Activated T-cell treated with anti-CD3 and anti-CD28 coated beads, Interleukin-2, amount 50 U/mL, for 4 hours (primary cell): ENCODE data around the gene ADARB1. TPM values are rescaled to one million over a fixed set of nuclear protein-coding genes. Genes with fewer than 3 reads are reported as not detected.

Experiments
- ATAC-seq, 2 donors: fragments of 200-7000 bp; cut with Tn5 transposase; one replicate each; pipeline ENCODE4 v1.10.0; 2021
- DNase-seq: peaks from one replicate; pipeline ENCODE4 v3.0.0-alpha.2; 2020
- H3K27me3 Mint-ChIP-seq: one replicate; pipeline ENCODE4 v1.8.0; 2021; ENCODE audit warnings: low read depth, mixed read lengths
- H3K36me3 Mint-ChIP-seq: one replicate; pipeline ENCODE4 v1.8.0; 2022; ENCODE audit warnings: mixed read lengths; ENCODE audit not compliant: insufficient read depth
- H3K4me1 Mint-ChIP-seq: one replicate; pipeline ENCODE4 v1.8.0; 2021; ENCODE audit warnings: low read depth, mixed read lengths
- H3K4me3 Mint-ChIP-seq: one replicate; pipeline ENCODE4 v1.8.0; 2021; ENCODE audit warnings: mild to moderate bottlenecking, moderate library complexity, mixed read lengths
- H3K9me3 Mint-ChIP-seq: one replicate; pipeline ENCODE4 v1.8.0; 2021; ENCODE audit warnings: mixed read lengths
- total RNA-seq, 3 donors: library from RNA; stranded (reverse); gene quantifications; one replicate each; pipeline ENCODE4 v1.2.1, GENCODE V29; 2021

Gene ADARB1
- total RNA-seq, 3 donors from 2014 or later: 28.1 to 32.9 (median 30.9) TPM

DNA sequence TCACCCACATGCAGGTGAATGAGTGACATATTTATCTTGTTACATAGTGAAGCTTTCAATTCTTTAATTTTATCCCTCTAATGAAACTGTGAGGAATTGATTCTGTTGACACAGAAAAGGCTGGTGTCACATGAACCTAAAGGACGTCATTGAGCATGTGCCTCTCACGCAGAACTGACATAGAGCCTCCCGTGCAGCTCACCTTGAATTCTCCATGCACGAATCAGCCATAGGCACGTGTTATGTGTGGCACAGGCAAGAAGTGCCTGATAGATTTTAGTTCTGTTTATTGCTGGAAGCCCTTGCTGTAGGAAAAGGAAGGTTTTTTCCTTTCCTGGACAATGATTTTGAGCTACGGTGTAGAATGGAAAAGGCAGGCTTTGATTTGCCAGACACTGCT, 11.3 kb downstream of the ADARB1 start:
- Mint-ChIP-seq H3K4me3 (no peak overlapping the region), H3K4me1 (peaks cover 92% of the 10 kb centered on the region), H3K9me3 (no peaks in the 10 kb centered on the region), H3K27me3 (no peaks in the 10 kb centered on the region), H3K36me3 (peaks cover 12% of the 10 kb centered on the region)
- no peak for ATAC-seq
- no peak for DNase-seq

DNA sequence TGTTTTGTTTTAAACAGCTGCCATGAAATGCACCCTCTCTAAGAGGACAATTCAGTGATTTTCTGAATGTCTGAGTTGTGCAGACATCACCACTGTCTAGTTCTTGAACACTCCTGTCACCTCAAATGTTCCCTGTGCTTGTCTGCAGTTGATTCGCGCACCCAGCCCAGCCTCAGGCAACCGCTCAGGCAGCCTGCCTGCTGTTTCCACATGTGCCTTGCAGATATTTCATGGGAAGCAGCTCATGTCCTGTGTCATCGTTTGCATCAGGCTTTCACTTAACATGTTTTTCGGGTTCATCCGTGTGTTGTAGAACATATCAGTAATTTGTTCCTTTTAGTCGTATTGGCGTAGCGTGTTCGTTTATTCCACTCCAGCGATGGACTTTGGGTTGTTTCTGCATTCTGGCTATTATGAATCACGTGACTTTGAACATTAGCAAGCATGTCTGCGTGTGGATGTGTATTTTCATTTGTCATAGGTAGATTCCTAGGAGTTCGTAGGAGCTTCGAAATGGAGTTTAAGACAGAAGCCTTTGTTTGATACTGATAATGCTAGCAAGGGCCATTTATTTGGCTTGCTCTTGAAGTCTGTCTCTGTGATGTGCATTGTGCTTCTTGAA, 12.1 kb downstream of the ADARB1 start:
- Mint-ChIP-seq H3K9me3 (no peaks in the 10 kb centered on the region), H3K36me3 (peaks cover 5% of the 10 kb centered on the region), H3K27me3 (no peaks in the 10 kb centered on the region), H3K4me1 (peaks cover 91% of the 10 kb centered on the region), H3K4me3 (peak overlapping the region; percentile 68)
- ATAC-seq (no peak), DNase-seq (no peak)

DNA sequence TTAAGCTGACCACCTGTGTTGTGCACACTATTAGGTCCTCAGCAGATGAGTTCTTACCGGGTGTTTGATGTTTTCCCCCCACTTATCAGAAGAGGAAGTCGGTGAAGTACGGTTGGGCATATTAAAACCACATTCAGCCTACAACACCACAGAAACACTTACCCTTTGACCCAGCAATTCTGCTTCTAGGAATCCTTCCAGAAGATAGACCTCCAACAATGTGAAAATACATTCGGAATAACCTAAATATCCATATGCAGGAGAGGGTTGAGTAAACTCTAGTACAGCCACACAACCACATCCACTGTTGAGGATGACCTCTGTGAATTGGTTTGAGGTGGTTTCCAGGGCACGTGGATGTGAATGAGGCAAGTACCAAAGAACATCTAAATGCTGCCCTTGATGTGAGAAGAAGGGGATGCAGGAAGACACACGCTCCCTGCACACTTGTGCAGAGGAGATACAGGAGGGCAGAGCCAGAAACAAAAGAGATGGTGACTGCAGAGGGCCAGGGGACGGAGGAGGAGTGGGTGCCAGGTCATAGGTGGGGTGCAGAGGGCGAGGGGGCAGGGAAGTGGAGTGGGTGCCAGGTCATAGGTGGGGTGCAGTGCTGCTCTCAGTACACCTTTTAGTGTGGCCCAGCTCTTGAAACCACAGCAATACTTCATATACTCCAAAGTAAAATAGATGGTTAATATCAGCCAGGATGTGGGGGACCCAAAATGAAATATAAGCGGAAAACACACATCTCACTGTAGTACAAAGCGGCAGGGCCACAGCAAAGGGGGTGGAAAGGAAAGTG, 12.8 kb downstream of the ADARB1 start:
- Mint-ChIP-seq H3K27me3 (no peaks in the 10 kb centered on the region), H3K9me3 (no peaks in the 10 kb centered on the region), H3K4me3 (peak overlapping the region; percentile 68), H3K4me1 (peaks cover 89% of the 10 kb centered on the region), H3K36me3 (peaks cover 1% of the 10 kb centered on the region)
- ATAC-seq: peak; percentile 38 to 39
- DNase-seq: no peak

DNA sequence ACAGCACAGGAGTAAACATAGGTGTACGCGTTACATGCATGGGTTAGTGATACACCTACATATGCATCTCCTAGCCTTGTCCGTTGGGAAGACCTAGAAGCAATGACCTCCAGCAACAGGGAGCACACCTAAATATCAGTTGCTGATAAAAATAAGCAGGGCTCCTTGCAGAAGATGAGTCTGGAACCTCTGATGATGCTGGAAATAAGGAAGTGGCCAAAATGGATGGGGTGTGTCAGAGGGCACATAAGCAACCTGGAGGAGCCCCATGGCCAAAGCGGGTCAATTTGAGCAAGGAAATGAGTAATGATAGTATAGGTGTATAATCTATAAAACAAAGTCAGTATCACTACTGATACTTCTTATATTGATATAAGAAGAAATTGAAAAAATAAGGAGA, 13.7 kb downstream of the ADARB1 start:
- Mint-ChIP-seq H3K9me3 (no peaks in the 10 kb centered on the region), H3K4me1 (peaks cover 84% of the 10 kb centered on the region), H3K27me3 (no peaks in the 10 kb centered on the region), H3K36me3 (peaks cover 1% of the 10 kb centered on the region), H3K4me3 (no peak overlapping the region)
- ATAC-seq (no peak), DNase-seq (no peak)

DNA sequence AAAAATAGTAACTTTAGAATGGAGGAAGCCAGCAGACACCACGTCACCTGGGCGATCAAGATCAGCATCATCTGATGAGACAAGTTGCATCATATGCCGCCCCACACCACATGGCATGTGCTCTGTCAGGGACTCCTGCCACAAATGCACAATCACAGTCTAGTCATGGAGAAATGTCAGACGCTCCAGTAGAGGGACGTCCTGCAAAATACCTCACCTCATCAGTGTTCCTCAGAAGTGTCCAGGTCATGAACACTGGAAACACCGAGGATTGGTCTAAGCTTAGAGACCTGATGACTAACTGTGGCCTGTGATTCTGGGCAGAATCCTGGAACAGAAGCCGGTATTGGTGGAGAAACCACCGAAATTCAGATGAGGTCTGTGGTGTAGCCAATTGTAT, 14.3 kb downstream of the ADARB1 start:
- no peaks in the 10 kb centered on the region for H3K27me3 Mint-ChIP-seq
- H3K9me3 Mint-ChIP-seq: no peaks in the 10 kb centered on the region
- peaks cover 83% of the 10 kb centered on the region for H3K4me1 Mint-ChIP-seq
- DNase-seq: no peak
- H3K36me3 Mint-ChIP-seq: peaks cover 1% of the 10 kb centered on the region
- ATAC-seq: peak in 1 of 2 donors; percentile 26
- H3K4me3 Mint-ChIP-seq: no peak overlapping the region

DNA sequence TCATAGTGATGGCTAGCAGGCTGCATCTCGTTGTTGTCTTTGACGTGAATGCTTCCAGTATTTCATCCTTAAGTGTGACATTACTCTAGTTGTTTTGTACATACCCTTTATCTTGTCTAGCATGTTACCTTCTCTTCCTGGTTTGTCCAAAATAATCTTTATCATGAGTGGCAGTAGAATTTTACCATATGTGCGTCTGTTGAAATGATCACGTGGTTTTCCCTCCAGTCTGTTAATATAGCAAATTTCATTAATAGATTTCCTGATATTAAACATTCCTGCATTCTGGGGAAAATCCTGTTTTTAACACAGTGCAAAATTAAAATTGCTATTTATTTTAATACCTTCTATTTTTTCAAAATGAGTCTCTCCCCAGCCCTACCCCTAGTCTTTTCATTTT, 15.6 kb downstream of the ADARB1 start:
- Mint-ChIP-seq H3K27me3 (no peaks in the 10 kb centered on the region), H3K9me3 (no peaks in the 10 kb centered on the region), H3K4me1 (peaks cover 78% of the 10 kb centered on the region), H3K4me3 (no peak overlapping the region), H3K36me3 (peaks cover 1% of the 10 kb centered on the region)
- DNase-seq: no peak
- ATAC-seq: no peak

DNA sequence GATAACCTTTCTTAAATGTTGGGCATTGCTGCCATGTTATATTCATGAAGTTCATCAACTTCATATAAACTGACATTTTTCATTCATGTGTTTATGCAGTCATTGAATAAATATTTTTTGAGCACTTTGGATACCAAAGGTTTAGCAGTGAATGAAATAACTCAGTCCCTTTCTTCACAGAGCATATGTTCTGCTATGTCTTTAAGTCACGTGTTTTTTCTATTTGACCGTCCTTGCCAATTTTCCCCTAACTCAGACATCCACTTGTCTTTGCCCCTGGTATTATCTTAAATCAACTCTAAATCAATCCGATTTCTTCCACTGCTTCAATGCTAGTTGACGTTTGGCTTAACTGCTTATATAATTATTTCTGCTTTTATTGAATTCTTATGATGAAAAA, 16.6 kb downstream of the ADARB1 start:
- peaks cover 1% of the 10 kb centered on the region for H3K36me3 Mint-ChIP-seq
- DNase-seq (no peak), ATAC-seq (no peak)
- H3K9me3 Mint-ChIP-seq: no peaks in the 10 kb centered on the region
- no peaks in the 10 kb centered on the region for H3K27me3 Mint-ChIP-seq
- peaks cover 70% of the 10 kb centered on the region for H3K4me1 Mint-ChIP-seq
- H3K4me3 Mint-ChIP-seq: no peak overlapping the region

DNA sequence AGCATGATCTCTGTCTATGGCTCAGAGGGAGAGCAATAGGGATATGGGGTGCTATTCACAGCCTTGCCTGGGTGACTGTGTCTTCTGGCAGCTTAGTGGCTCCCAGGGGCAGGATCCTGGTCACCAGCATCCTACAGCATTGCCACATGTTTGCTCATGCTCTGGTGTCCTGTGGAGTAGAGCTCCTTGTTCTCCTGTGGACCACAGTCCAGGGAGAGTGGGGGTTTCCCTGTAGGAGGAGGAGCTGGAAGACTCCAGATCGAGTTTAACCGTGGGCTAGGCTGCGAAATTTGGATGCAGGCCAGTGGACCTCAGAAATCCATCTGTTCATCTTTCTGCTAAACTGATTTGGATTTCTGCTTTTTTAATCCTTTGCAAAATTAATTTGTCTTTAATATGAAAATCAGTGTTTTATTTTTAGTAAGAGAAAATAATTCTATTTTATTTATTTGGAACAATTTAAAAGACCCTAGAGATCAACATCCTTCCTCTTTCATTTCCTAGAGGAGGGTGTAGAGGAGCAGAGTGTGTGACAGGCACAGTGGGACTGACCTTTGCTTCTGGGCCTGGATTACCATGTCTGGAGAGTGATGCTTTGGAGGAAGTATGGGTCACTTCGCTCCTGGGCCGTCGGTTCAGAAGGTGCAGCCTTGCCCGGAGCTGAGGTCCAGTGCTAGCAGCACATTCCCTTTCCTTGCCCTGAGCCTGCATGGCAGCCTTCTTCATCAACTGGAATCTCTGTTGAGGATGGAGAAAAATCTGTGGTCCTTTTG, 17.4 kb downstream of the ADARB1 start:
- Mint-ChIP-seq H3K4me1 (peaks cover 62% of the 10 kb centered on the region), H3K4me3 (no peak overlapping the region), H3K27me3 (no peaks in the 10 kb centered on the region), H3K9me3 (no peaks in the 10 kb centered on the region), H3K36me3 (peaks cover 1% of the 10 kb centered on the region)
- DNase-seq: no peak
- ATAC-seq: no peak

DNA sequence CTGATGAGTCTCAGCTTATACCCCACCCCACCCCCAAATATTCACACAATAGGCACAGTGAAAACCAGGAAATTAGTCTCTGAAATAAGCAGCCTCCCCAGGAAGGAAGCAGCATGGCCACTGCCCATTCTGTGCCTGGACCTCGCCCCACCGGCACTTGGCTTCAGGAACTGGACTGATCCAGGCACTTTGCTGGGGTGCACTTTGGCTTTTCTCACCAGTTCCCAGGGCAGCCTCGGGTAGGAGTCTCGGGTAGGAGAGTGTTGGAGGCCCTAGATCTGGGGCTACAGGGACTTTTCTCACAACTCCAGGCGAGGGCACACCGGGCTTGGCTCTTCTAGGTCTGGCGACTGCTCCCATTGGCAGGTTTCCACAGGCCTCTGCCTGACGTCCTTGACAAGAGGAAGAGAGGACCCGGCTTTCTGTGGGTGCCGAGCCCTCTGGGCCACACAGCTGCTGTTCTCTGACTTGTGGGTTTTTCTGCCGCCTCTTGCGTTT, 18.7 kb downstream of the ADARB1 start:
- no peaks in the 10 kb centered on the region for H3K36me3 Mint-ChIP-seq
- no peaks in the 10 kb centered on the region for H3K27me3 Mint-ChIP-seq
- no peak overlapping the region for H3K4me3 Mint-ChIP-seq
- H3K9me3 Mint-ChIP-seq: no peaks in the 10 kb centered on the region
- peaks cover 56% of the 10 kb centered on the region for H3K4me1 Mint-ChIP-seq
- DNase-seq (no peak), ATAC-seq (peak; percentile 18 to 43)

DNA sequence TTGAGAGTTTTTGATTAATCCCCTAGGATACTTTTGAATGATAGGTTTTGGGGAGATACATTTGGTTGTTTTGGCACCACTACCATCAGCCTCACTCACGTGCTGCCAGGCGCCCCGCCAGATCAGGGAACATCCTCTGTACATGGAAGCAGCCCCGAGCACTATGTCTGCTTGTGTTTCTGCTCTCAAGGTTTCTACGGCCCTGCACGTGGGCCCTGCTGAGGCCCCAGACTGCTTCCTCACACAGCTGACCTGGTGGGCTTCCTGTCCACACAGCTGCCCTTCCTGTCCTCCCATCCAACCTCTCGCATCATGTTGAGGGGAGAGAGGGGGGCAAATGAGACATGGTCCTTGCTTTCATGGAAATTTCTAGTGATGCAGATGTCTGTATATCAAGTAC, 20.0 kb downstream of the ADARB1 start:
- Mint-ChIP-seq H3K4me3 (no peak overlapping the region), H3K27me3 (no peaks in the 10 kb centered on the region), H3K36me3 (no peaks in the 10 kb centered on the region), H3K9me3 (no peaks in the 10 kb centered on the region), H3K4me1 (peaks cover 55% of the 10 kb centered on the region)
- no peak for DNase-seq
- no peak for ATAC-seq

DNA sequence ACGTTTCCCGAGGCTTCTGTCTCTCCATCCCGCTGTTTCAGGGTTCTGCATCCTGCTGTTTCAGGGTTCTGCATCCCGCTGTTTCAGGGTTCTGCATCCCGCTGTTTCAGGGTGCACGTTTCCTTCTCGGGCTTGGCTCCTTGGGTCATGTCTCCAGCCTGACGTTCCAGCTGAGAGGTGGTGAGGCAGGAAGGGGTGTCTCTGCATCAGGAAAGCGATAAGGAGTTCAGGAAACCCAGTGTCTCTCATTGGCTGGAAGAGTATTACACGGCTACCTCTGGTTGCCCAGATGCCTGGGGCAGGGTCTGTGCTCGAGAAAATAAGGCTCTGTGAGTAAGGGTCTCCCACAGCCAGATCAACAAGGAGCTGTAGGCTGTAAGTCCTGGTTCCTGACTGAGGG, 21.1 kb downstream of the ADARB1 start:
- H3K36me3 Mint-ChIP-seq: no peaks in the 10 kb centered on the region
- ATAC-seq (no peak), DNase-seq (no peak)
- no peaks in the 10 kb centered on the region for H3K27me3 Mint-ChIP-seq
- no peak overlapping the region for H3K4me3 Mint-ChIP-seq
- no peaks in the 10 kb centered on the region for H3K9me3 Mint-ChIP-seq
- H3K4me1 Mint-ChIP-seq: peaks cover 51% of the 10 kb centered on the region

DNA sequence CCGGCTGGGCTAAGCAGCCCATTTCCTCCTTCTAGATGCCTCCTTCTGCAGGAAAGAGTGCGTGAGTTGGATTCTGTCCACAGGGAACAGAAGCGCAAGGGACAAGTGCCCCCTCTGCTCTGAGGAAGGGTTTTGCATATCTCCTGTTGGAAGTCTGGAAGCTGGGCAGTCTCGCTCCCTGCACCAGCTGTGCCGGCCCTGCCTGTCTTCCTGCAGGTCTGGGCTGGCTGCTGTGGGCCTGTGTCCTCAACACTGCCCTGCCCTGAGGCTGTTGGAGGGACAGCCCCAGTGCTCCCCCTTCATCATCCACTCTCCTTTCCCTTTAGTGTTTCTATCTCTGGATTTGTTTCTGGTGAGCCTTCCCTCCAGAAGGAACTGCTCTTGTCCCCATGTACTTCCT, 21.8 kb downstream of the ADARB1 start:
- Mint-ChIP-seq H3K4me3 (no peak overlapping the region), H3K36me3 (no peaks in the 10 kb centered on the region), H3K4me1 (peaks cover 45% of the 10 kb centered on the region), H3K27me3 (no peaks in the 10 kb centered on the region), H3K9me3 (no peaks in the 10 kb centered on the region)
- DNase-seq: no peak
- no peak for ATAC-seq

DNA sequence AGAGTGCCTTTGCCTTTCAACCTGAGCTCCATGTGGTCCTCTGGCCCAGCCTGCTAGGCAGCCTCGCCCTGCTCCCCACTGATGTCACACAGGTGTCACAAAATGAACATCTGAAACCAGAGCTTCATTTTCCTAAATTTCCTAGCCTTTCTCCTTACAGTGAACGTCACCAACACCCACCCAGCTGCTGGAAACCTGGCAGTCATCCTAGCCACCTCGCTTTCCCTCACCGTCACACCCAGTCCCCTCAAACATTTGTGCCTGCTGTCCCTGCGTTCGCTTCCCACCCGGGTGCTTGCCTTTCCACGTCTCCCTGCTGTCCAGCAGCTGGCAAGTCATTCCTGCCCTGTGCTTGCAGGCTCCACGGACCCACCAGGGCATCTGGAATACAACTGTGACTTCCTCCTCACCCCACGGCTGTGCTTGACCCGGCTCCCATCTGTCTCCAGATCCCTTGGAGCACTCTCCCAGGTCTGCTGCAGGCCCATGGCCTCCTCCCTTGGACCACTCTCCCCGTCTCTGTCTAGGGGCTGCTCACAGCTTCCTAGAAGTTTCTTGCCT, 23.5 kb downstream of the ADARB1 start:
- H3K4me3 Mint-ChIP-seq: no peak overlapping the region
- DNase-seq (no peak), ATAC-seq (no peak)
- H3K36me3 Mint-ChIP-seq: no peaks in the 10 kb centered on the region
- H3K9me3 Mint-ChIP-seq: no peaks in the 10 kb centered on the region
- H3K27me3 Mint-ChIP-seq: no peaks in the 10 kb centered on the region
- H3K4me1 Mint-ChIP-seq: peaks cover 44% of the 10 kb centered on the region

DNA sequence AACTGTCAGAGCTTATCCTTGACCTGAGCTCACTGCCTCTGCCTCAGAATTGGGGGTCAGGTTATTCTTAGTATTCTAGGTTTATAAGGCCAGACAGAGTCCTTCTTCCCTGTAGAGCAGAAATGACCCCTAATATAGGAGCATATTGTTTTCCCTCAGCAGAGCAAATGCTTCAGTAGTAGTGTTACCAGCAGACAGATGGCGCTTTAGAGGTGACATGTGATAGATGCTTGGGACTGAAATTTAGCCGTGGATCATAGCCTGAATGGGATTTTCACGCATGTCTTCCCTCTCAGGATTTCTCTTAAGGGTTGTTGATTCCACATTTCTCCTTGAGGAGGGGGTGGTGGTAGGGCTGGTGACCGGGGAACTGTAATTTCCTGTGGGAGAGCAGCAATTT, 24.5 kb downstream of the ADARB1 start:
- Mint-ChIP-seq H3K36me3 (no peaks in the 10 kb centered on the region), H3K4me3 (no peak overlapping the region), H3K9me3 (no peaks in the 10 kb centered on the region), H3K27me3 (no peaks in the 10 kb centered on the region), H3K4me1 (peaks cover 42% of the 10 kb centered on the region)
- DNase-seq (no peak), ATAC-seq (no peak)
